PC-3 (cell line): ENCODE measurements around the gene ADAMTS4. TPM values are rescaled to one million over a fixed set of nuclear protein-coding genes. Genes with fewer than 3 reads are reported as not detected.
A peak's percentile ranks its signal among the peaks of the same experiment; 100 is the strongest.

Experiments used
- ATAC-seq: fragments of 200-7000 bp; cut with Tn5 transposase; 2 replicates; pipeline ENCODE4 v1.9.1; 2020; ENCODE audit warnings: mild to moderate bottlenecking, moderate library complexity
- BruUV-seq: library from RNA; stranded (reverse); fragments of 400-500 nt; replicated peaks from 2 replicates; lab custom pipeline; 2021; lab: Mats Ljungman, UMichigan
- CTCF ChIA-PET: fragments of 300-600 bp; sonication (Branson Sonifier 250); formaldehyde crosslinking; loops from one replicate; lab custom pipeline; 2022; ENCODE audit warnings: antibody characterized with exemption; lab: Charles Lee
- POLR2A ChIA-PET: fragments of 300-600 bp; sonication (Branson Sonifier 250); formaldehyde crosslinking; loops from one replicate; lab custom pipeline; 2022; ENCODE audit warnings: antibody characterized with exemption; ENCODE audit not compliant: unreplicated experiment; lab: Charles Lee
- DNase-seq: peaks from one replicate; pipeline ENCODE4 v3.0.0-alpha.2; 2015
- H2AFZ ChIP-seq: fragments of 300-600 bp; sonication (generic); 2 replicates; pipeline ENCODE4 v1.6.0; 2016; ENCODE audit warnings: antibody characterized with exemption, low read length
- H3F3A ChIP-seq: fragments of 300-600 bp; sonication (generic); one replicate; pipeline ENCODE4 v1.6.0; 2017; ENCODE audit warnings: antibody characterized with exemption, low read length, control low read depth, mild to moderate bottlenecking; ENCODE audit not compliant: unreplicated experiment
- H3K27ac ChIP-seq: fragments of 300-600 bp; sonication (generic); 2 replicates; pipeline ENCODE4 v1.5.1; 2016; ENCODE audit warnings: mild to moderate bottlenecking, low read length
- H3K27me3 ChIP-seq: fragments of 300-600 bp; sonication (generic); 2 replicates; pipeline ENCODE4 v1.6.1; 2016; ENCODE audit warnings: low read length, mixed read lengths
- H3K36me3 ChIP-seq: fragments of 300-600 bp; sonication (generic); 2 replicates; pipeline ENCODE4 v1.6.1; 2016; ENCODE audit warnings: low read depth, mixed run types, low read length, mixed read lengths
- H3K4me1 ChIP-seq: fragments of 300-600 bp; sonication (generic); 2 replicates; pipeline ENCODE4 v1.5.1; 2016; ENCODE audit warnings: low read length; ENCODE audit not compliant: insufficient read depth
- H3K4me2 ChIP-seq: fragments of 300-600 bp; sonication (generic); 2 replicates; pipeline ENCODE4 v1.6.0; 2016; ENCODE audit warnings: low read length
- H3K4me3 ChIP-seq: fragments of 300-600 bp; sonication (generic); 2 replicates; pipeline ENCODE4 v1.5.1; 2016; ENCODE audit warnings: mild to moderate bottlenecking, low read length, mixed read lengths
- H3K79me2 ChIP-seq: fragments of 300-600 bp; sonication (generic); 2 replicates; pipeline ENCODE4 v1.6.1; 2017; ENCODE audit warnings: low read length, mixed read lengths
- H3K9ac ChIP-seq: fragments of 300-600 bp; sonication (generic); 2 replicates; pipeline ENCODE4 v1.6.0; 2016; ENCODE audit warnings: mild to moderate bottlenecking, low read length
- H3K9me2 ChIP-seq: fragments of 300-600 bp; sonication (generic); replicated peaks from 2 replicates; pipeline ENCODE4 v1.6.1; 2016; ENCODE audit warnings: mixed run types, low read length, mixed read lengths
- H3K9me3 ChIP-seq: fragments of 300-600 bp; sonication (generic); 2 replicates; pipeline ENCODE4 v1.6.1; 2016; ENCODE audit warnings: low read length, mixed read lengths
- H4K20me1 ChIP-seq: fragments of 300-600 bp; sonication (generic); 2 replicates; pipeline ENCODE4 v1.6.1; 2016; ENCODE audit warnings: low read length, mixed read lengths
- CTCF ChIP-seq: fragments of 300-600 bp; sonication (generic); conservative IDR thresholded peaks from 2 replicates; pipeline ENCODE4 v1.5.1; 2017; ENCODE audit warnings: antibody characterized with exemption, low read depth, mild to moderate bottlenecking, low read length
- EZH2 ChIP-seq: fragments of 300-600 bp; sonication (generic); IDR thresholded peaks from one replicate; pipeline ENCODE4 v1.6.1; 2017; ENCODE audit warnings: antibody characterized with exemption, mild to moderate bottlenecking, low read length; ENCODE audit not compliant: unreplicated experiment
- EZH2phosphoT487 ChIP-seq: fragments of 300-600 bp; sonication (generic); IDR thresholded peaks from 2 replicates; pipeline ENCODE4 v1.6.1; 2018; ENCODE audit warnings: mild to moderate bottlenecking, antibody characterized with exemption, low read length, borderline replicate concordance
- intact Hi-C: fragments of 100-400 bp; cut with micrococcal nuclease; formaldehyde crosslinking; loops from 2 replicates; pipeline ENCODE4 v1.9.0; 2023
- total RNA-seq: library from RNA; depleted of rRNA; stranded (reverse); fragments of >200 nt; gene quantifications from 2 replicates; pipeline ENCODE4 v1.2.3, GENCODE V29; 2014

The ADAMTS4 gene
- total RNA-seq, 1 experiment from 2014 or later, result not detected

DNA sequence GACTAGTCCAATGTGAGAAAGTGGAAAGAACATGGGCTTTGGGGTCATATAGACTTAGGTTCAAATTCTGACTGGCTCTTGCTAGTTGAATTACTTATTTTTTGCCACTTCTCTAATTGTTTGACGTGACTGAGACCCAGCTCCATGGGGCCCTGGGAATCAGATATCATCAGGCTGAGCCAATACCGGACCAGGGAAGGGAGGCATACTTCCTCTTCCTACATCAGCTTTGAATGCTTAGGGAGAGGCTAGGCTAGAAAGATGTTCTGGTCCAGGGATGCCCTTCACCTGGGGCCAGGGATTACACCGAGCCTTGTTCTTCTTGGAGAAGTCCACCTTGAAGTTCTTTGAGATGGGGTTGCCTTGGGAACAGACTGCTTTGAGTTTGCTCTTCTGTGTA is 42.8 kb upstream of the ADAMTS4 start:
- DNase-seq (no peak), ATAC-seq (no peak)
- H3K4me1 ChIP-seq, result peaks cover 9% of the 10 kb centered on the region
- no peaks in the 10 kb centered on the region for H3K79me2 ChIP-seq
- H3K27me3 ChIP-seq, result no peaks in the 10 kb centered on the region
- H3K9ac ChIP-seq, result no peak overlapping the region
- no peaks in the 10 kb centered on the region for H3K9me3 ChIP-seq
- no peaks in the 10 kb centered on the region for H3F3A ChIP-seq
- TF ChIP-seq EZH2 (no peak), CTCF (no peak), EZH2phosphoT487 (no peak)
- BruUV-seq, result no TSS peak
- POLR2A ChIA-PET, result no interaction called here
- CTCF ChIA-PET, result no interaction called here
- no peak overlapping the region for H3K4me3 ChIP-seq
- no peak overlapping the region for H3K4me2 ChIP-seq
- H3K36me3 ChIP-seq, result no peaks in the 10 kb centered on the region
- H3K9me2 ChIP-seq, result 0 out of 2 replicates have a peak, but pooled peaks cover 5% of the 10 kb centered on the region
- H3K27ac ChIP-seq, result no peak overlapping the region
- no peak overlapping the region for H2AFZ ChIP-seq
- intact Hi-C loops, result no loop called here
- H4K20me1 ChIP-seq, result no peaks in the 10 kb centered on the region

- no peaks in the 10 kb centered on the region for H4K20me1 ChIP-seq
- BruUV-seq, result no TSS peak
- peaks cover 9% of the 10 kb centered on the region for H3K4me1 ChIP-seq
- ATAC-seq (no peak), DNase-seq (no peak)
- TF ChIP-seq EZH2 (no peak), EZH2phosphoT487 (no peak), CTCF (no peak)
- CTCF ChIA-PET, result no interaction called here
- intact Hi-C loops, result no loop called here
- 0 out of 2 replicates have a peak, but pooled peaks cover 5% of the 10 kb centered on the region for H3K9me2 ChIP-seq
- no peak within 1 kb of the TSS for H3K9ac ChIP-seq
- no peaks in the 10 kb centered on the region for H3K9me3 ChIP-seq
- H3K4me2 ChIP-seq, result no peak within 1 kb of the TSS
- H3F3A ChIP-seq, result no peaks in the 10 kb centered on the region
- H3K27me3 ChIP-seq, result no peaks in the 10 kb centered on the region
- H3K27ac ChIP-seq, result no peak within 1 kb of the TSS
- H2AFZ ChIP-seq, result no peak within 1 kb of the TSS
- H3K4me3 ChIP-seq, result no peak within 1 kb of the TSS
- H3K36me3 ChIP-seq, result no peaks in the 10 kb centered on the region
- no peaks in the 10 kb centered on the region for H3K79me2 ChIP-seq
- POLR2A ChIA-PET, result interaction anchor here (0.7 kb wide), 1 partner anchor 29 kb away, joined by 4 read pairs; no protein-coding TSS in a partner anchor
Measured at GRCh38 chr1:161238039-161238473, 39.2 kb upstream of the ADAMTS4 start, which contains the start of gene NR1I3. TSS of gene NR1I3 (minus strand) at chr1:161238203. CDS start at chr1:161236565, 1,638 bp downstream.

DNA sequence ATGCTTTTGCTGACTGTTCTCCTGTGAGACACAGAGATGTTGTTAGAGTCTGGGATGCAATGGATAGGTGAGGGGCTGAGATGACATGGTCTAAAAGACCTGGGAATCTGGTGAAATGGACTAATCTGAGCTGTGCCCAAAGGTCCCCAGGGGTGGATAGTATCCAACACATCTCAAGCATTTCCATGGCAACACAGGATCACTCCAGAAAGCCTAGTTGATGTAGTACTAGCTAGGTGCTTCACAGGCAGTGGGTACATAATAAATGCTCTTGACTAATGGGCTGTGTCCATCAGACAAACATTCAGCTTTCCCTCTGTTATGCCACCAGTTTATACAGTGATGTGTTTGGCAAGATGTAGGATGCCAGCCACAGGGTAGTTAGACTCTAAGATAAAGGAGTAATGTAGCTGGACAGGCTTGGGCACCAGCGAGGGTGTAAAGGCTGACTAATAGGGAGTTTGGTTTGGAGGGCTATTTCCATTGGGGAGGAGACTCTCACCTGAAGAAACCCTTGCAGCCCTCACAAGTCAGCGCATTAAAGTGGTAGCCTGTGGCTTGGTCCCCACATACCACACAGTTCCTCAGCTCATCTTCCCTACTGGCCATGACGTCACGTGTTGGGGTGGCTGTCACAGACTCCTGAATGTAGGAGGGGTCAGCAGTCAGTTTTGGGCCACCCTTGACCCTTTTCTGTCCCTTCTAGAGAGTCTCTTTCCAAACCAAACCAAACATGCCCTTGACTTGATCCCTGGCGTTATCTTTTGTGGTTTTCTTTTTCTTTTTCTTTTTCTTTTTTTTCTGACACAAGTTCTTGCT is 37.3 kb upstream of the ADAMTS4 start:
- Histone ChIP-seq H3K4me2 (no peak overlapping the region), H3K9me2 (no peaks in the 10 kb centered on the region), H3K4me1 (no peaks in the 10 kb centered on the region), H3K27me3 (no peaks in the 10 kb centered on the region), H3K9me3 (no peaks in the 10 kb centered on the region), H2AFZ (no peak overlapping the region), H3K79me2 (no peaks in the 10 kb centered on the region), H3F3A (no peaks in the 10 kb centered on the region), H3K4me3 (no peak overlapping the region), H3K9ac (no peak overlapping the region), H4K20me1 (no peaks in the 10 kb centered on the region), H3K27ac (no peak overlapping the region), H3K36me3 (no peaks in the 10 kb centered on the region)
- CTCF ChIA-PET, result no interaction called here
- intact Hi-C loops, result no loop called here
- no peak for DNase-seq
- BruUV-seq, result no TSS peak
- POLR2A ChIA-PET, result interaction anchor here (0.6 kb wide), 1 partner anchor 32 kb away, joined by 17 read pairs; no protein-coding TSS in a partner anchor
- TF ChIP-seq EZH2 (no peak), CTCF (no peak), EZH2phosphoT487 (no peak)
- peak; percentile 18 for ATAC-seq
